ENCODE data around the gene HAGH. TPM values are rescaled to one million over a fixed set of nuclear protein-coding genes. Genes with fewer than 3 reads are reported as not detected.

The HAGH gene
- total and polyA plus RNA-seq, 12 donors: 115 to 179 (median 161) TPM

GRCh38 chr16:1770328-1771187, 56.1 kb downstream of the HAGH start:
- H3K36me3 ChIP-seq: peaks cover 0 to 52% (median 34%) of the 10 kb centered on the region in 9 donors
- H3K4me3 ChIP-seq: peak overlapping the region; percentile 88 to 100 (median 98)
- intact Hi-C loops (cut with DNase I): loop anchor here in 1 of 10 donors (5.0 kb wide), 1 partner anchor 63 kb away; the partner anchor contains the start of gene MAPK8IP3

GRCh38 chr16:1769402-1770300, 57.0 kb downstream of the HAGH start:
- ATAC-seq: peak in 3 of 8 donors; percentile 0 to 3 (median 1)

More at GRCh38 chr16:1770328-1771187, 56.1 kb downstream of the HAGH start:
- Histone ChIP-seq H3K27ac (peak overlapping the region; percentile 67 to 99 (median 96)), H3K4me1 (peaks cover 27 to 46% (median 39%) of the 10 kb centered on the region in 9 donors), H3K9me3 (no peaks in the 10 kb centered on the region), H3K27me3 (no peaks in the 10 kb centered on the region)
- peak; percentile 61 to 75 for DNase-seq
- peak; percentile 3 to 38 (median 22) for ATAC-seq
- TF ChIP-seq CTCF (IDR thresholded peaks at IDR 0.05): no peak
- WGBS, 2 donors: 5 to 7% methylated on average over 65 to 81 of the region's 81 CpGs

GRCh38 chr16:1768767-1769401, 57.7 kb downstream of the HAGH start:
- no peak for TF ChIP-seq CTCF (IDR thresholded peaks at IDR 0.05)
- peaks cover 20 to 35% (median 26%) of the 10 kb centered on the region in 9 donors for H3K4me1 ChIP-seq
- WGBS, 2 donors: 81 to 83% methylated on average over 25 to 26 of the region's 26 CpGs
- H3K9me3 ChIP-seq: no peaks in the 10 kb centered on the region
- H3K36me3 ChIP-seq: peaks cover 0 to 60% (median 37%) of the 10 kb centered on the region in 9 donors
- peak overlapping the region in 1 of 10 donors; percentile 39 for H3K27ac ChIP-seq
- intact Hi-C loops (cut with DNase I): loop anchor here in 1 of 10 donors (5.0 kb wide), 1 partner anchor 62 kb away; the partner anchor contains the start of gene MAPK8IP3
- H3K27me3 ChIP-seq: no peaks in the 10 kb centered on the region
- DNase-seq: no peak
- H3K4me3 ChIP-seq: no peak overlapping the region
- ATAC-seq: peak in 1 of 8 donors; percentile 0

More at GRCh38 chr16:1769402-1770300, 57.0 kb downstream of the HAGH start:
- H3K4me3 ChIP-seq: peak overlapping the region in 9 of 10 donors; percentile 88 to 100 (median 97)
- peaks cover 27 to 43% (median 34%) of the 10 kb centered on the region in 9 donors for H3K4me1 ChIP-seq
- intact Hi-C loops (cut with DNase I): loop anchor here in 2 of 10 donors (5.0 kb wide), 1 partner anchor 62 kb away; the partner anchor contains the start of gene MAPK8IP3 (in 2 of the 2)
- peak overlapping the region in 9 of 10 donors; percentile 83 to 99 (median 97) for H3K27ac ChIP-seq
- no peak for DNase-seq
- no peak for TF ChIP-seq CTCF (IDR thresholded peaks at IDR 0.05)
- 76 to 81% methylated on average over 26 to 27 of the region's 27 CpGs for WGBS, 2 donors
- H3K9me3 ChIP-seq: no peaks in the 10 kb centered on the region
- H3K27me3 ChIP-seq: no peaks in the 10 kb centered on the region
- peaks cover 0 to 52% (median 37%) of the 10 kb centered on the region in 9 donors for H3K36me3 ChIP-seq
